Lung (tissue), 12 donors: ENCODE measurements around the gene ZNF331. TPM values are rescaled to one million over a fixed set of nuclear protein-coding genes. Genes with fewer than 3 reads are reported as not detected.

Experiments used
- ATAC-seq: fragments of 200-7000 bp; cut with Tn5 transposase; one replicate; pipeline ENCODE4 v1.9.1; 2020; ENCODE audit warnings: moderate number of reproducible peaks; ENCODE audit not compliant: insufficient read depth, low FRiP score
- DNase-seq, 3 donors: peaks; one replicate each; pipeline ENCODE4 v3.0.0-alpha.2; 2013 to 2017
- H3K27ac ChIP-seq, 2 donors: one replicate each; pipeline ENCODE4 v1.5.1; 2013; ENCODE audit warnings: mild to moderate bottlenecking in 2 of 2, moderate library complexity in 2 of 2, control low read depth in 1 of 2, inconsistent platforms in 1 of 2, low read depth in 1 of 2, low read length in 1 of 2
- H3K27me3 ChIP-seq, 3 donors: one replicate each; pipeline ENCODE4 v1.5.1; 2013; ENCODE audit warnings: low read length in 2 of 3; ENCODE audit not compliant: control insufficient read depth in 3 of 3, insufficient read depth in 3 of 3
- H3K36me3 ChIP-seq, 4 donors: one replicate each; pipeline ENCODE4 v1.5.1; 2013; ENCODE audit warnings: low read length in 4 of 4, mild to moderate bottlenecking in 1 of 4, moderate library complexity in 1 of 4; ENCODE audit not compliant: control insufficient read depth in 4 of 4, insufficient read depth in 4 of 4
- H3K4me1 ChIP-seq, 5 donors: one replicate each; pipeline ENCODE4 v1.5.1; 2013; ENCODE audit warnings: low read length in 5 of 5, mild to moderate bottlenecking in 2 of 5, moderate library complexity in 1 of 5; ENCODE audit not compliant: control insufficient read depth in 5 of 5, insufficient read depth in 5 of 5
- H3K4me3 ChIP-seq: one replicate; pipeline ENCODE4 v1.5.1; 2013; ENCODE audit warnings: mild to moderate bottlenecking, control low read depth, moderate library complexity
- H3K9ac ChIP-seq, 2 donors: one replicate each; pipeline ENCODE4 v1.5.1; 2013; ENCODE audit warnings: low read length in 2 of 2, control low read depth in 1 of 2; ENCODE audit not compliant: insufficient read depth in 1 of 2
- H3K9me3 ChIP-seq, 4 donors: one replicate each; pipeline ENCODE4 v1.5.1; 2013; ENCODE audit warnings: low read length in 3 of 4, mild to moderate bottlenecking in 1 of 4, moderate library complexity in 1 of 4; ENCODE audit not compliant: control insufficient read depth in 4 of 4, insufficient read depth in 3 of 4
- CTCF ChIP-seq: IDR thresholded peaks from 2 replicates; pipeline ENCODE4 v1.5.1; 2012; ENCODE audit warnings: mild to moderate bottlenecking; ENCODE audit errors: control extremely low read depth, extremely low read depth
- WGBS, 2 donors: extraction: QIAGEN DNeasy Blood & Tissue Kit; methylation state at CpG; one replicate each; pipeline ENCODE4 v1.1.7; 2013; 5-methylcytosine and 5-hydroxymethylcytosine counted together
- polyA plus RNA-seq, 2 donors: library from polyadenylated mRNA; stranded (reverse); fragments of 200-250 nt; gene quantifications; one replicate each; pipeline ENCODE4 v1.2.1, GENCODE V29; 2013
- total RNA-seq, 2 donors: library from RNA; depleted of rRNA in 1 of 2; stranded (reverse); fragments of >200 nt in 1 of 2; gene quantifications; one replicate each; pipeline ENCODE4 v1.2.1, GENCODE V29; 2014 to 2021
- donor health status: control.
- donor health status: control.
- donor health status: Bipolar disorder and iron deficiency.
- donor health status: healthy.
- donor health status: DM: yes; HTN: yes; CAD: no.

ZNF331 gene
- total and polyA plus RNA-seq, 4 donors = 12.7 to 27.9 (median 22.8) TPM

- no peak overlapping the region for H3K9ac ChIP-seq
- ATAC-seq (no peak), DNase-seq (peak in 1 of 3 donors; percentile 11)
- 74 to 85% methylated on average over 17 of the region's 17 CpGs for WGBS, 2 donors
- H3K27ac ChIP-seq = no peak overlapping the region
- no peak for TF ChIP-seq CTCF
- H3K36me3 ChIP-seq = no peaks in the 10 kb centered on the region
- H3K4me3 ChIP-seq = no peak overlapping the region
- peaks cover 0 to 10% (median 0%) of the 10 kb centered on the region in 5 donors for H3K4me1 ChIP-seq
- no peaks in the 10 kb centered on the region for H3K27me3 ChIP-seq
- H3K9me3 ChIP-seq = no peaks in the 10 kb centered on the region
Observed at GRCh38 chr19:53507523-53508442, 30.2 kb upstream of the ZNF331 start.

- Histone ChIP-seq H3K36me3 (no peaks in the 10 kb centered on the region), H3K9ac (no peak overlapping the region), H3K27ac (peak overlapping the region in 1 of 2 donors; percentile 40), H3K4me1 (peaks cover 0 to 9% (median 0%) of the 10 kb centered on the region in 5 donors), H3K9me3 (no peaks in the 10 kb centered on the region), H3K4me3 (no peak overlapping the region), H3K27me3 (no peaks in the 10 kb centered on the region)
- ATAC-seq (no peak), DNase-seq (no peak)
- TF ChIP-seq CTCF = no peak
- WGBS, 2 donors = 57 to 61% methylated on average over 3 of the region's 3 CpGs
Observed at GRCh38 chr19:53509443-53509842, 28.5 kb upstream of the ZNF331 start.

GRCh38 chr19:53509845-53510244 is 28.1 kb upstream of the ZNF331 start:
- Histone ChIP-seq H3K9ac (no peak overlapping the region), H3K27ac (peak overlapping the region in 1 of 2 donors; percentile 33), H3K4me3 (no peak overlapping the region), H3K27me3 (no peaks in the 10 kb centered on the region), H3K9me3 (no peaks in the 10 kb centered on the region), H3K4me1 (peaks cover 0 to 5% (median 0%) of the 10 kb centered on the region in 5 donors), H3K36me3 (no peaks in the 10 kb centered on the region)
- 65 to 75% methylated on average over 5 of the region's 5 CpGs for WGBS, 2 donors
- DNase-seq (no peak), ATAC-seq (no peak)
- no peak for TF ChIP-seq CTCF
